SH-SY5Y (cell line): ENCODE measurements around the gene ATP1A1.

Experiments
- GATA2 ChIP-seq: IDR thresholded peaks from 2 replicates; pipeline ENCODE4 v1.6.1; 2011; ENCODE audit warnings: mild to moderate bottlenecking, low read depth, low read length
- GATA3 ChIP-seq: IDR thresholded peaks from 2 replicates; pipeline ENCODE4 v1.6.1; 2011; ENCODE audit warnings: low read depth, mild to moderate bottlenecking, low read length, moderate library complexity

Gene ATP1A1

DNA sequence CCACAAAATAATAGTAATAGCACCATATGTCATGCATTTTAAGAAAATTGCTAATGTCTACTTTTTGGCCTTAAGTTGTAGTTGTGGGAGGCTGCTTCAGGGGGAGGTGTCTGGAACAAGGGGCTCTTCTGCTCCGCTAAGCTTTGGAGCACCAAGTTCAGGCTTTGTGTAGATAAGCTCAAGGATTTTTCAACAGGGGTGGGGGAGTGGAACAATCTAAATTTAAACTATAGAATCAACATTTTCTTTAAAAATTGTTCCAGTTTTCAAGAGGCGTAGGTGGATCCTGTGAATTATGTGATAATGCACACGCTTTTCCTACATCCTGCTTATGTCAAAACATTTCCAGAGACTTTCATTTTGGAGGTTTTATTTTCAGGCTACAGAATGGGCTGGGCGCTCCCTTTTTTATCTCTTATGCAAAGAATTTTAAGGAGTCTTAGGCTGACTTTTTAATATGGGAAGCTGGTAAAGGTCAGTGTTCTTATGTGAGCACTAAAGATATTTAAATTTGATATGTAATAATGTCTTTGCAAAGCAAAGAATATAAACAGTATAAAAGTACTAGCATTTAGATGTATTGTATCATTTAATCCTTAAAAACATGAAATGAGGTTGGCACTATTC is 9.9 kb downstream of the ATP1A1 start:
- no peak for TF ChIP-seq GATA3
- TF ChIP-seq GATA2 = no peak

DNA sequence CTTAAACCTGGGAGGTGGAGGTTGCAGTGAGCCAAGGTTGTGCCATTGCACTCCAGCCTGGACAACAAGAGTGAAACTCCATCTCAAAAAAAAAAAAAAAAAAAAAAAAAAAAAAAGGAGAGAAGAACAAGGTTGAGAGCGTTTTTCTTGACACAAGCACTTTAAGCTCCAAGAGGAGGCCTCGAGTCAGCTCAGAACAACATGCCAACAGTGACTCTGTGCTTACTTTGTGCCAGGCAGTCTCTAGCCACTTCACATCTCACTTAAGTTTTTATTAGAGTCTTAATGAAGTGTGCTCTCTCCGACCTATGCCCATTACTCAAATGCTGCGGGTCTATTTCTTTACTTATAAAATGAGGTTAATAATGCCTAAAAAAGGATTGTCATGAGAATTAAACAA is 13.0 kb downstream of the ATP1A1 start:
- TF ChIP-seq GATA3 (no peak), GATA2 (no peak)

DNA sequence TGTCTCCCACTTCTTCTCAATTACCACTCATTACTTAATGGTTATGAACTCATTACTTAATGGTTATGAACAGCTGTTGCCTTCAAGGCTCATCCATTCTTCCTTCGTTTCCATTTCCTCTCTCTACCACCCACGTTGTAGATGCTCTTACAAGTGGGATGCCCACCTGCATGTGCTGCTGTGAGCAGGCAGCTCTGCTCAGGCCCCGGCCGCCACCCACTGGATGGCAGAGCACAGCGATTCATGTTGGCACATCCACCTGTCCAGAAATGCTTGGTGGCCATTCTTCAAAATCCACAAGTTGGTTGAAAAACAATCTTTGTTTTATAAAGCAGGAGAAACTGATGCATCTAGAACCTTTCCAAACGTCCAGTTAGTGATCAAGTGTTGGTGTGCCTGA is 14.5 kb downstream of the ATP1A1 start:
- TF ChIP-seq GATA3 = no peak
- TF ChIP-seq GATA2 = no peak

DNA sequence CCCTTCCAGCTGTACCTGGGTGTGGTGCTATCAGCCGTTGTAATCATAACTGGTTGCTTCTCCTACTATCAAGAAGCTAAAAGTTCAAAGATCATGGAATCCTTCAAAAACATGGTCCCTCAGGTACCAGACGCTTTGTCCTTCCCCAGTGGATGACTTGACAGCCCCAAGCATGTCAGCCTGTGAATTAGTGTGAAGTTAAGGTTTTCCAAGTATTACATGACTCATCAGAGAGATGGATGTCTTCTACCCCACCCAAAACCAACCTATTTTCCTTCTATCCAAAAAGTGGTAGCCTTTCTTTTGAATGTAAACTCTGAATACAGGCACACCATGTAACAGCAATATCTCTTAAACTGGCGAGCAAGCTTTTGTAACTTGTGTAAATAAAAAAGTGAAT is 15.1 kb downstream of the ATP1A1 start:
- no peak for TF ChIP-seq GATA2
- no peak for TF ChIP-seq GATA3

DNA sequence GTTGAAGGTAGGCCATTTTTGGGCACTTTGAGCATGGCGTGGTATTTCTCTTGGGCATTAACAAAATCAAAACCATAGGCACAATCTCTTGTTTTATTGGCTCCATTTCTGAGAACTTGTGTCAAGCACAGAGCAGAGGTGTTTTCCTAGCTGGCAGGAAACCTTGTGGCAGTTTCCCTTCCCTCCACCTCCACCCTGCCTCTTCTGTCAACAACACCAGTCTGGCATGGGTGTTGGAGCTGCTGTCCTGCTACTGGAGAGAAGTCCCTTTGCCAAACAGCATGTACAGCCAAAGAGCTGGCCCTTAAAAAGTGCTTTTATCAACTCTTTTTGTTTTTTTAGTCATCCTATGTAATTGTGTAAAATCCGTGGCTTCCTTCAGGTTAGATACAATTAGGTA is 16.0 kb downstream of the ATP1A1 start:
- no peak for TF ChIP-seq GATA2
- TF ChIP-seq GATA3 = no peak

DNA sequence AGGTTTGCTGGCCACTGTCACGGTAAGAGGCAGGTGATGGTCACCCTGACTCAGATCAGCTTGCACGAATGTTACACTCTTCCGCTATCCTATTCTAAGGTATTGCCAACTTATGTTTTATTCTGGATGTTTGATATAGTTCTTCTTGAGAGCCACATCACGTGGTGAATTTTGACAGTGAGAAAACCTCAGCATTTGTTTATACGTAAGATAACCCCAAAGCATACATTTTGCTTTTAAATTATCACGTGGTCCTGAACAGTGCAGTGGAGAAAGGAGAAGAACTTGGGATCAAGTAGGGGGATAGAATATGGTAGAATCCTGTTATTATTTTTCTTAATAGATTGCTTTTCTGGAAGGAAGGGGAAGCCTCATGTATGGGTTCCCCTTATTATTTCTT is 16.6 kb downstream of the ATP1A1 start:
- TF ChIP-seq GATA2 = no peak

DNA sequence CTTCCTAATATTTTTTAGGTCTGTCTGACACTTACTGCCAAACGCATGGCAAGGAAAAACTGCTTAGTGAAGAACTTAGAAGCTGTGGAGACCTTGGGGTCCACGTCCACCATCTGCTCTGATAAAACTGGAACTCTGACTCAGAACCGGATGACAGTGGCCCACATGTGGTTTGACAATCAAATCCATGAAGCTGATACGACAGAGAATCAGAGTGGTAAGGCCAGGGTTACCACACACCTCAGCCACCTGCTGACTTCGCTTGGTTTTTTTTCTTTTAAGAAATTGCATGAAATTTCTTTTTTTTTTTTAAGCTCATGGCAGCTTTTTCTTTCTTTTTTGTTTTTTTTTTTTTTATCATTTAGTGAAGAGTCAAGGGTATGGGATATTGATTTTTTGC is 17.2 kb downstream of the ATP1A1 start:
- TF ChIP-seq GATA3 (no peak), GATA2 (no peak)

DNA sequence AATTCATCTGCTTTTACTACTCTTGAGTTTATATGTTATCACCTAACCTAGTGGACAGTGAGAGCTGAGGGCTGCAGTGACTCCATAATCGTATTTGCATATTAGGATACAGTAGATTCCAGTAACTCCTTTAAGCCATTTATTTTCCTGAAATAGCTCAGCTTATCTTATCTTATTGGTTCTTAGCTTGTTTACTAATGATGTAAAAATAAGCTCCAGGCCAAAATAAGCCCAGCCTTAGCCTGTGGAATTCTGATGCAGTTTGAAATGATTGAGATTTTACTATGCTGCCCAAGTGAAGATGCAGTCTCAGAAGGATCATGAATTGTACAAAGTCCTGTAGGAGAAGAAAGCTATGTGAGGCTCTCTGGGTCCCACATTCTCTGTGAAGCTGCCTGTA is 18.1 kb downstream of the ATP1A1 start:
- TF ChIP-seq GATA2 (no peak), GATA3 (no peak)

DNA sequence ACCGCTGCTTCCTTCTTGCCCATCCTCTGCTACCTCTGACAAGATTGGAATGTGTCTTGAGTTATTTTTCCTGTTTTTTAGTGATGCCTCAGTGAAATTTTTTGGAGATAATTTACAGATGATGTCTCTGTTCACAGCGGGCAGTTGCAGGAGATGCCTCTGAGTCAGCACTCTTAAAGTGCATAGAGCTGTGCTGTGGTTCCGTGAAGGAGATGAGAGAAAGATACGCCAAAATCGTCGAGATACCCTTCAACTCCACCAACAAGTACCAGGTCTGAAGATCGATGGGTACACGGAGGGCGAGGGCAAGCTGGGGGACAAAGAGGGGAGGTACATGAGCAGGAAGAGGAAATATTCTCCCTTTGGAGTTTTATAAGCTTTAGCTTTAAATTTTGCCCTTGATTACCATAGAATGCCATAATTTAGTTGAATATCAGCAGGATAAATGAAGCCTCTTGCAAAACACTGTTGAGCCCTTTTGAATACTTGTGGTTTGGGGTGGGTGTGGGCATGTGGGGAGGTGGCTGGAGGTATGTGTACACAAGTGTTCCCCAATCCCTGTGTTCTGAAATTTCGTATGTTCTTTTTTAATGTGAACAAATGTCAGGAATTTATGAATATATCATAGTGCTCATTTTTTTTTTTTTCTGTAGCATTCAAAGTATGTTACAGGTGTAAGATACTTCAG is 19.8 kb downstream of the ATP1A1 start:
- TF ChIP-seq GATA3 (no peak), GATA2 (no peak)

DNA sequence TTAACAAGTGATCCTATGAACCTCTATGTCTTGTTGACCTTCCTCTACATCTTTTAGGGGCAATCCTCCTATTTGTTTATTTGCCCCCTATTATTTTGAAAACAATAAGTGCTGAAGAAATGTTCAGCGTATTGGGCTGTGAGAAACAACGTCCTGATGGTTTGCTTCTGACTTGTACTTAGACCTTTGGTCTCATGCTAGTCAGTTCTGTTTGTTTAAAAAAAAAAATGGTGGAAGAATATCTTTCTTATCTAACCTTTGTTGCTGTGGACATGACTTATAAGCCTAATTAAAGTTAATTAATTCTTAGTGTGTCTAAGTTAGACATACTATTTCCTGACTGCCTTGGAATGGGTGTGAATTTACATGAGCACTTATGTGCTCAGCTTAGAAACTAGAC is 20.7 kb downstream of the ATP1A1 start:
- TF ChIP-seq GATA2 (no peak), GATA3 (no peak)

DNA sequence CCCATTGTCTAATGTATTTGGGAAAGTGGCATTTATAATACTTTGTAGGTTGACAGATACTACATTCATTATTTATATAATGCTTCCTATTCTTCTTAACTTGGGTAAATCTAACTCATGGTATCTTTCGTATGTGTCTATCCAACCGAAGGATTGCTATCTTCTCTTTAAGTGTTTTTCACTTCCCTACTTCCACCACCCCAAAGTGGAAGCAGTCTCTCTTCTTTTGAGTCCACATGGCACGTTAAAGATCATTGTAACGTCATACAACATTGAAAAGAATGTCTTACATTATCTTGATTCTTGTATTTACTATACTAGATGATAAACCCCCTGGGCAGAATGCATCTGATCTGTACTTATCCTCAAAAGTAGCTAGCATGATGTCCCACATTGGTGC is 21.2 kb downstream of the ATP1A1 start:
- no peak for TF ChIP-seq GATA3
- no peak for TF ChIP-seq GATA2

DNA sequence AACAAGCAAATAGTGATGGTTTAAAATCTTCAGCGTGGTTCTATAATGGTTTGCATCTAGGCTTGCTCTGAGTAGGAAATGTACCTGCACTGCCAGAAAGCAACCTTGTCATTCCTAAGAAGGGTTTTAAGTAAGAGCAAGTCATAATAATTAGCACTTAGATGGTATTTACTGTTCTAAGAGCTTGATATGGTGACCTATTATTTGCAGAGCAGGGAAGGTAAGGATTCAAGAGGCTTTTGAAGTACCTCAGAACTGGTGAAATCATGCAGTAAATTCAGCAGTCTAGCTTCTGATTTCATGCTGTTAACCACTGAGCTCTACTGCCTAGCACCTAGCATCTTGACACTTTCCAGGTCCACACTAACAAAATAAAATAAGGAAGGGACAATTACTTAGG is 23.7 kb downstream of the ATP1A1 start:
- TF ChIP-seq GATA3 (no peak), GATA2 (no peak)

DNA sequence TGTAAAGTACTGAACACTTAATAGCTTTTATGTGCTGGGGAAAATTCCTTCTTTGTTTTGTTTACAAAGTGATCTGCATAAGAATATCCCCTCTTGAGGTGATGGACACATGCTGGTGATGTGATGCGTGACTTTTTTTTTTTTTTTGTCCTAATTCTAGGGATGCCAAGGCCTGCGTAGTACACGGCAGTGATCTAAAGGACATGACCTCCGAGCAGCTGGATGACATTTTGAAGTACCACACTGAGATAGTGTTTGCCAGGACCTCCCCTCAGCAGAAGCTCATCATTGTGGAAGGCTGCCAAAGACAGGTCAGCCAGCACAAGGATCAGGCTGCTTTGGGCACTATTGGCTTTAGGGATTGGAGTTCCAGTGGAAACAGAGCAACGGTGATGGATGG is 24.7 kb downstream of the ATP1A1 start:
- no peak for TF ChIP-seq GATA3
- TF ChIP-seq GATA2 = no peak

DNA sequence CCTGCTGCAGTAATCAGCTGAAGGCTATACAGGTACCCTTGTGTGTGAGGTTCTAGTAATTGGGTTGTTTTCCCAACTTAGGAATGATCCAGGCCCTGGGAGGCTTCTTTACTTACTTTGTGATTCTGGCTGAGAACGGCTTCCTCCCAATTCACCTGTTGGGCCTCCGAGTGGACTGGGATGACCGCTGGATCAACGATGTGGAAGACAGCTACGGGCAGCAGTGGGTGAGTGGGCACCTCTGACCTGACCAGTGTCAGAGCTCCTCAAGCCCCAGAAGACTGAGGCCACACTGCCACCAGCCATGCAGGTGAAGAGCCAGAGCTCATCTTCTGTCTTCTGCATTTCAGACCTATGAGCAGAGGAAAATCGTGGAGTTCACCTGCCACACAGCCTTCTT is 27.7 kb downstream of the ATP1A1 start:
- no peak for TF ChIP-seq GATA2
- TF ChIP-seq GATA3 = no peak

DNA sequence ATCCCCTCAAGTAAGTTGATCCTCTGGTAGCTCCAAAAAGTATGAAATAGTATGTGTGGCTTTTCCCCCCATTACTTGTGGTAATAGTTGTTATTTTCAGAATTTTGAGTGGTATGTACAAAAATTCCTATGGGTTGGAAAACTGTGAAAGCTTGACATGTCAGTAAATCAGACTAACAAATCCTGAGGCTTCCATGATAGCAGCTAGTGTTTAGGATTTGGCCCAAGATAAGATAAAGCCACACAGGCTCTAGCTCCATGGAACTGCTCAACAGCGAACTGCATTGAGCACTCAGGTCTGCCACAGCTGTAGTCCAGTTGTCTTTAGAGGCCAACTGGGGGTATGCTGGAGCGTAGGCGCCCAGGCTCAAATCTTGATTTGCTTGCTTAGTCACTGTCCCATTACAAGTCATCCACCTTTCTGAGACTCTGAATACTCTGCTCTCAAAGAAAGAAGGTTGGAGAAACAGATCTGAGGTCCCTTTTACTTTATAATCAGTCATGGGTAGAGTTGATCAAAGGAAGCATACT is 28.7 kb downstream of the ATP1A1 start:
- TF ChIP-seq GATA2 (no peak), GATA3 (no peak)
